T-helper 1 cell treated with Interleukin-12 subunit alpha and Interleukin-12 subunit beta and Interleukin-4 antibody, amounts not matched to agents 30 μg/mL and 1 μg/mL, for 36 hours (primary cell): ENCODE results near the gene TOM1L2.

Source experiments
- H3K27ac Mint-ChIP-seq: one replicate; pipeline ENCODE4 v1.8.0; 2021; ENCODE audit warnings: mild to moderate bottlenecking, mixed read lengths
- H3K27me3 Mint-ChIP-seq: one replicate; pipeline ENCODE4 v1.8.0; 2021; ENCODE audit warnings: low read depth, mixed read lengths
- H3K36me3 Mint-ChIP-seq: one replicate; pipeline ENCODE4 v1.8.0; 2021; ENCODE audit warnings: low read depth, mixed read lengths
- H3K4me1 Mint-ChIP-seq: one replicate; pipeline ENCODE4 v1.8.0; 2021; ENCODE audit warnings: low read depth, mixed read lengths
- H3K4me3 Mint-ChIP-seq: one replicate; pipeline ENCODE4 v1.8.0; 2021; ENCODE audit warnings: mild to moderate bottlenecking, moderate library complexity, mixed read lengths
- H3K9me3 Mint-ChIP-seq: one replicate; pipeline ENCODE4 v1.8.0; 2021; ENCODE audit warnings: mixed read lengths

The TOM1L2 gene

GRCh38 chr17:17987187-17987896, 15.1 kb upstream of the TOM1L2 start:
- Mint-ChIP-seq H3K4me3 (no peak overlapping the region), H3K36me3 (no peaks in the 10 kb centered on the region), H3K4me1 (no peaks in the 10 kb centered on the region), H3K27me3 (no peaks in the 10 kb centered on the region), H3K9me3 (no peaks in the 10 kb centered on the region), H3K27ac (no peak overlapping the region)

DNA sequence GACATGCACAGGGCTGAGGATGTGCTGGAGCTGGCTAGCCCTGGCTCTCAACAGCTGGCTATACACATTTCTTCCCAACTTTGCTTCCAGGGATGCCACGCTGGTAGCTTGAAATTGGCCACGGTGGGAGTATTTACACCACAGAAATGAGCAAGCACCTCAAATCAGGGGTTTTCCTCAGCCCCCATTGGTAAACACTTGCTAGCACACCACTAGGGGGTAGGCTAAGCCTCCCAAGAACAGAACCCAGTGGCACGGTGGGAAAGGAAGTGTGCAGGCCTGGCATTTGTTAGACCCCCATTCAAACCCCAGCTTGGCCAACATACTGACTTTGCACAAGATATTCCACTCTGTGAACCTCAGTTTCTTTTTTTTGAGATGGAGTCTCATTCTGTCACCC, 13.4 kb upstream of the TOM1L2 start:
- Mint-ChIP-seq H3K9me3 (no peaks in the 10 kb centered on the region), H3K4me1 (no peaks in the 10 kb centered on the region), H3K4me3 (no peak overlapping the region), H3K27me3 (no peaks in the 10 kb centered on the region), H3K36me3 (no peaks in the 10 kb centered on the region), H3K27ac (no peak overlapping the region)

DNA sequence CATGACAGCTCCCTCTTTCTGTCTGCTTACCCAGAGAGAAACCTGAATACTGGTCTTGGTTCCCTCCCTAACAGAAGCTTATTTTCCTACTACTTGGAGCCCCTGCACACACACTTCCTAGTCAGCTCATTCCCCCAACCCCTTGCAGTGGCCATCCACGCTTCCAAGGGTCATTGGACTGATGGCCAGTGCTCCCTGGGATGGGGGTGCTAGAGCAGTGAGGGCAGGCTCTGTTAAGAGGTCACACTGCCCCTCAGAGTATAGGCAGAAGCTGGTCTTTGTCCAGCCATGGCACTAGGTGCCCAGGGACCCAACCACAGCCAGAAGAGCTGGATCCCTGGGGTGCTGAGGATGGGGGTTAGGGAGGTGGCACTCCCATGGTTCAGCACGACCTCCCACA, 13.0 kb upstream of the TOM1L2 start:
- H3K9me3 Mint-ChIP-seq: no peaks in the 10 kb centered on the region

GRCh38 chr17:17983776-17984175, 11.6 kb upstream of the TOM1L2 start:
- Mint-ChIP-seq H3K4me3 (no peak overlapping the region), H3K27ac (no peak overlapping the region), H3K9me3 (no peaks in the 10 kb centered on the region), H3K36me3 (no peaks in the 10 kb centered on the region), H3K4me1 (no peaks in the 10 kb centered on the region), H3K27me3 (no peaks in the 10 kb centered on the region)

More for the DNA sequence above, 13.0 kb upstream of the TOM1L2 start:
- H3K27me3 Mint-ChIP-seq: no peaks in the 10 kb centered on the region
- no peak overlapping the region for H3K27ac Mint-ChIP-seq
- no peaks in the 10 kb centered on the region for H3K4me1 Mint-ChIP-seq
- no peaks in the 10 kb centered on the region for H3K36me3 Mint-ChIP-seq
- H3K4me3 Mint-ChIP-seq: no peak overlapping the region

DNA sequence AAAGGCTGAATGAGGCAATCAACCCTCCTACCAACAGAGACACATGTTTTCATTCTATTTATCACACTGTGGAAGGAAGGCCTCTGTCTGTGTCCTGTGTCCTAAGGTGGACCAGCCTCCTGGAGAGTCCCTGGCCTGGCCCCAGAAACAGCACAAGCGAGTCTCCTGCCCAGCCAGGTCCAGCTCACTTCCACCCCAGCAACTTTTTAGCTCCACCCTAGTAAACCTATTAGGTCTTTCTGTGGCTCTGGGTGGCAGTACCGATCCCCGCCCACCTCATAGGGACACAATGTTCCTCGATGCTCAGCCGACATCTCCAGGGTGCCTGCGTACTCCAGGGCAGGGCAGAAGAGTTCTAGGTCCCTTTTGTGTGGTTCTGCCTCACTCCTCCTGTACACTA, 11.2 kb upstream of the TOM1L2 start:
- no peak overlapping the region for H3K4me3 Mint-ChIP-seq
- H3K4me1 Mint-ChIP-seq: no peaks in the 10 kb centered on the region
- no peak overlapping the region for H3K27ac Mint-ChIP-seq
- H3K9me3 Mint-ChIP-seq: no peaks in the 10 kb centered on the region
- H3K36me3 Mint-ChIP-seq: no peaks in the 10 kb centered on the region
- no peaks in the 10 kb centered on the region for H3K27me3 Mint-ChIP-seq

DNA sequence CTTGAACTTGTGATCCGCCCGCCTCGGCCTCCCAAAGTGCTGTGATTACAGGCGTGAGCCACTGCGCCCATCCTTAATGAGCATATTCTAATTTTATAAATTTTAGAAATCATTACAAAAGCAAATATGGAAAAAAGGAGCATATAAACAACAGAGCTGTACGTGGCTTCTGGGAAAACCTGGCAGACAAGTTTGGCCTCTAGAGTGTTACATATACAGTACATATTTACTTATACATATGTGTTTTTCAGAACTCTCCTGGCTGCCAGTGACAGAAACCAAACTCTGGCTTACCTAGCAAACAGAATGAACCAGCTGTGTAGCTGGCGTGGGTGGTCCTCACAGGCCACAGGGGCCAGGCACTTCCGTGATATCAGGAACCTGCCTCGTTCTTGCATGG, 10.6 kb upstream of the TOM1L2 start:
- H3K4me1 Mint-ChIP-seq: no peaks in the 10 kb centered on the region
- no peaks in the 10 kb centered on the region for H3K36me3 Mint-ChIP-seq
- H3K4me3 Mint-ChIP-seq: no peak overlapping the region
- no peaks in the 10 kb centered on the region for H3K27me3 Mint-ChIP-seq
- H3K9me3 Mint-ChIP-seq: no peaks in the 10 kb centered on the region
- H3K27ac Mint-ChIP-seq: no peak overlapping the region

DNA sequence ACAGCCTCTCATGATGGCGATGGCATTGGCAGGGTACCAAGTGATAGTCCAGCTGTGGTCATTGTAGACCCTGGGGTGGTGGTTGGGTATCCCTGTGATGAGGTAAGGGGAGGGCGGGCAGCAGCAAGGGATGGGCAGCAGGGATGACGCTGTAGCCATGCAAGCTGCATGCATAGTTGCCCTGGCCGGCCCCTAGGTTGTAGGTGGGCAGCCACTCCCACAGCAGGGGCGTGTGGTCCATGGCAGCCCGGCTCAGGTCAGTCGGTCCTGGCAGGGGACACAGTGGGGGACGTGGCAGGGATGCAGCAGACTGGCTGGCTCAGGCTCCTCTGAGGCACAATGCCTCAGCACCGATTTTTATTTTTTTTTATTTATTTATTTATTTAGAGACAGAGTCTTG, 9.1 kb upstream of the TOM1L2 start:
- Mint-ChIP-seq H3K27ac (no peak overlapping the region), H3K27me3 (no peaks in the 10 kb centered on the region), H3K9me3 (no peaks in the 10 kb centered on the region), H3K36me3 (no peaks in the 10 kb centered on the region), H3K4me3 (no peak overlapping the region), H3K4me1 (no peaks in the 10 kb centered on the region)

GRCh38 chr17:17979778-17980177, 7.6 kb upstream of the TOM1L2 start:
- Mint-ChIP-seq H3K4me3 (no peak overlapping the region), H3K27me3 (no peaks in the 10 kb centered on the region), H3K27ac (no peak overlapping the region), H3K9me3 (no peaks in the 10 kb centered on the region), H3K36me3 (no peaks in the 10 kb centered on the region), H3K4me1 (peaks cover 2% of the 10 kb centered on the region)

GRCh38 chr17:17978481-17979424, 6.6 kb upstream of the TOM1L2 start:
- Mint-ChIP-seq H3K4me3 (no peak overlapping the region), H3K27ac (no peak overlapping the region), H3K4me1 (peaks cover 3% of the 10 kb centered on the region), H3K27me3 (no peaks in the 10 kb centered on the region), H3K9me3 (no peaks in the 10 kb centered on the region), H3K36me3 (no peaks in the 10 kb centered on the region)

- H3K36me3 Mint-ChIP-seq: no peaks in the 10 kb centered on the region
- H3K27me3 Mint-ChIP-seq: no peaks in the 10 kb centered on the region
- no peak overlapping the region for H3K4me3 Mint-ChIP-seq
- H3K27ac Mint-ChIP-seq: no peak overlapping the region
- H3K4me1 Mint-ChIP-seq: peaks cover 8% of the 10 kb centered on the region
- H3K9me3 Mint-ChIP-seq: no peaks in the 10 kb centered on the region
Observed at GRCh38 chr17:17976931-17977570, 4.9 kb upstream of the TOM1L2 start.

DNA sequence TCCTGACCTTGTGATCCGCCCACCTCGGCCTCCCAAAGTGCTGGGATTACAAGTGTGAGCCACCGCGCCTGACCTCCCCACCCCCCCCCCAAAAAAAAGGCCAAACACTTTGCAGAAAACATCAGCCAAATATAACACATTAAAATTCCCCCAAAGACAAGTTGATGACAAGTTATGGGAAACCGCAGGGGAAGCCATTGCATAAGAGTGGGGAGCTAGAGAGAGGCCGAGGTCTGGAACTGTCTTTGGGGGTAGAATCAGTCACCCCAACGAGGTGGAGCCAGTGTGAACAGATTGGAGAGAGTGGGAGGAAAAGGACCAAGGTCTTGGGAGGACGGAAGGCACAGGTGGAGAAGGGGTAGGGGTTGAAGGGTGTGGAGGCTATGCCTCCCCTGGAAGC, 3.2 kb upstream of the TOM1L2 start:
- Mint-ChIP-seq H3K9me3 (no peaks in the 10 kb centered on the region), H3K36me3 (peaks cover under 1% of the 10 kb centered on the region), H3K4me1 (peaks cover 17% of the 10 kb centered on the region), H3K27ac (no peak overlapping the region), H3K27me3 (no peaks in the 10 kb centered on the region), H3K4me3 (no peak overlapping the region)

GRCh38 chr17:17972952-17973254, 703 bp upstream of the TOM1L2 start:
- Mint-ChIP-seq H3K36me3 (peaks cover 2% of the 10 kb centered on the region), H3K4me1 (peaks cover 24% of the 10 kb centered on the region)

DNA sequence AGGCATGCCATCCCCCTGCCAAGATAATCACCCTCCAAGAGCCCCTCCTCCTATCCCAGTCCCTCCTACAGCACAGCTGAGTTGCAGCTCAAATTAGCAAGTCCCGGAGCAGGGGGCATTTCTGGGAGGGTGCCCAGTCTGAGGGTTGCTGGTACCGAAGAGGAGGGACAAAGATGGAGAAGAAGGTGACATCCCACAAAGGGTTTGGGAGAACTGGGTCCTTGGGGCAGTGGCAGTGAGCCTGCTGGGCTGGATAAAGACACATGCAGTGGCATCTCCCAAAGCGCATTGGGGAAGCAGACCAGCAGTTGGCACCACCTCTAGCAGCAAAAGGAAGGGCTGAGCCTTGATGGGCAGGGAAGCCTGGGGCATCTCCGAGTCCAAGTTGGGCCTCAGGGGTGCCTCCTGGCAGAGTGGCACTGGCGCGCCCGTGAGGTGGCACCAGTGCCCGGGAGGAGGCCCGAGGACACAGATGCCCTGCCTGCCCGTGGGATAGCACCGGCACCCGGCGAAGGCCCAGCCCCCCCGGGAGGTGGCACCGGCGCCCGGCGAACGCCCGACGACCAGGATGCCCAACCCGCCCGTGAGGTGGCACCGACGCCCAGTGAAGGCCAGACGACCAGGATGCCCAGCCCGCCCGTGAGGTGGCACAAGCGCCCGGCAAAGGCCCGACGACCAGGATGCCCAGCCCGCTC, 622 bp downstream of the TOM1L2 start:
- H3K9me3 Mint-ChIP-seq: no peaks in the 10 kb centered on the region
- no peaks in the 10 kb centered on the region for H3K27me3 Mint-ChIP-seq
- H3K36me3 Mint-ChIP-seq: peaks cover 2% of the 10 kb centered on the region
- peaks cover 30% of the 10 kb centered on the region for H3K4me1 Mint-ChIP-seq
- H3K27ac Mint-ChIP-seq: peak overlapping the region; percentile 47
- H3K4me3 Mint-ChIP-seq: peak overlapping the region; percentile 74

More at GRCh38 chr17:17972952-17973254, 703 bp upstream of the TOM1L2 start:
- Mint-ChIP-seq H3K4me3 (peak overlapping the region; percentile 93), H3K27me3 (no peaks in the 10 kb centered on the region), H3K9me3 (no peaks in the 10 kb centered on the region), H3K27ac (peak overlapping the region; percentile 92)

- Mint-ChIP-seq H3K27ac (peak overlapping the region; percentile 47), H3K4me3 (peak overlapping the region; percentile 74)
Observed at GRCh38 chr17:17970699-17971430, 1.3 kb downstream of the TOM1L2 start.

More at GRCh38 chr17:17970699-17971430, 1.3 kb downstream of the TOM1L2 start:
- H3K9me3 Mint-ChIP-seq: no peaks in the 10 kb centered on the region
- no peaks in the 10 kb centered on the region for H3K27me3 Mint-ChIP-seq
- peaks cover 5% of the 10 kb centered on the region for H3K36me3 Mint-ChIP-seq
- peaks cover 36% of the 10 kb centered on the region for H3K4me1 Mint-ChIP-seq
